Endodermal cell (in vitro differentiated cells): ENCODE results near the gene COMMD6. TPM values are rescaled to one million over a fixed set of nuclear protein-coding genes. Genes with fewer than 3 reads are reported as not detected.

Experiments used
- DNase-seq: peaks from one replicate; pipeline ENCODE4 v3.0.0-alpha.2; 2017
- H3K27ac ChIP-seq: 2 replicates; pipeline ENCODE4 v1.5.1; 2013; ENCODE audit warnings: mild to moderate bottlenecking, low read depth, low read length, moderate library complexity
- H3K27me3 ChIP-seq: 2 replicates; pipeline ENCODE4 v1.6.1; 2013; ENCODE audit warnings: mild to moderate bottlenecking, low read length, moderate library complexity; ENCODE audit not compliant: insufficient read depth, control insufficient read depth, poor library complexity, severe bottlenecking
- H3K36me3 ChIP-seq: 2 replicates; pipeline ENCODE4 v1.7.0; 2013; ENCODE audit warnings: mild to moderate bottlenecking, low read length, moderate library complexity; ENCODE audit not compliant: control insufficient read depth, insufficient read depth
- H3K4me1 ChIP-seq: one replicate; pipeline ENCODE4 v1.7.0; 2013; ENCODE audit warnings: low read length; ENCODE audit not compliant: control insufficient read depth, insufficient read depth
- H3K4me3 ChIP-seq: 2 replicates; pipeline ENCODE4 v1.5.1; 2013; ENCODE audit warnings: mild to moderate bottlenecking, low read length, moderate library complexity
- H3K9ac ChIP-seq: 2 replicates; pipeline ENCODE4 v1.6.1; 2013; ENCODE audit warnings: mild to moderate bottlenecking, low read length, moderate library complexity; ENCODE audit not compliant: poor library complexity, severe bottlenecking; ENCODE audit errors: extremely low read depth
- H3K9me3 ChIP-seq: 2 replicates; pipeline ENCODE4 v1.6.1; 2013; ENCODE audit warnings: mild to moderate bottlenecking, low read length, moderate library complexity; ENCODE audit not compliant: control insufficient read depth
- H3K27ac Mint-ChIP-seq: 2 replicates; pipeline ENCODE4 v1.8.0; 2020; ENCODE audit warnings: mixed read lengths
- H3K27me3 Mint-ChIP-seq: 2 replicates; pipeline ENCODE4 v1.8.0; 2021; ENCODE audit warnings: mild to moderate bottlenecking, mixed read lengths; ENCODE audit not compliant: insufficient read depth
- H3K36me3 Mint-ChIP-seq: 2 replicates; pipeline ENCODE4 v1.8.0; 2020; ENCODE audit warnings: low read depth, mixed read lengths
- H3K4me1 Mint-ChIP-seq: 2 replicates; pipeline ENCODE4 v1.8.0; 2020; ENCODE audit warnings: mixed read lengths
- H3K4me3 Mint-ChIP-seq: 2 replicates; pipeline ENCODE4 v1.8.0; 2020; ENCODE audit warnings: mild to moderate bottlenecking, moderate library complexity, mixed read lengths
- H3K9me3 Mint-ChIP-seq: 2 replicates; pipeline ENCODE4 v1.8.0; 2020; ENCODE audit warnings: mild to moderate bottlenecking, mixed read lengths
- WGBS, 2 experiments: methylation state at CpG; one replicate each; pipeline versions ENCODE4 v1.1.5 to v1.1.7; 2013; ENCODE audit warnings: missing lambda C conversion rate in 2 of 2, mixed read lengths in 1 of 2; ENCODE audit not compliant: insufficient coverage in 1 of 2, insufficient read length in 1 of 2; 5-methylcytosine and 5-hydroxymethylcytosine counted together
- total RNA-seq, 2 donors: library from RNA; stranded (reverse); fragmentation: NEBNext Ultra II Directional in 1 of 2; extraction: Animal tissue kit (Norgen Biotek cat#: 25700) in 1 of 2; gene quantifications; 2 replicates in 1 of 2; 3 replicates in 1 of 2; pipeline ENCODE4 v1.2.1, GENCODE V29; 2021
- TF ChIP-seq, protein P1 (sequence below): fragments of 200-600 bp; sonication (generic); conservative IDR thresholded peaks from 2 replicates; pipeline ENCODE4 v1.5.0; 2021; ENCODE audit warnings: antibody characterized with exemption, mild to moderate bottlenecking

COMMD6 gene
- total RNA-seq, 2 donors from 2014 or later, result 119 to 128 TPM

DNA sequence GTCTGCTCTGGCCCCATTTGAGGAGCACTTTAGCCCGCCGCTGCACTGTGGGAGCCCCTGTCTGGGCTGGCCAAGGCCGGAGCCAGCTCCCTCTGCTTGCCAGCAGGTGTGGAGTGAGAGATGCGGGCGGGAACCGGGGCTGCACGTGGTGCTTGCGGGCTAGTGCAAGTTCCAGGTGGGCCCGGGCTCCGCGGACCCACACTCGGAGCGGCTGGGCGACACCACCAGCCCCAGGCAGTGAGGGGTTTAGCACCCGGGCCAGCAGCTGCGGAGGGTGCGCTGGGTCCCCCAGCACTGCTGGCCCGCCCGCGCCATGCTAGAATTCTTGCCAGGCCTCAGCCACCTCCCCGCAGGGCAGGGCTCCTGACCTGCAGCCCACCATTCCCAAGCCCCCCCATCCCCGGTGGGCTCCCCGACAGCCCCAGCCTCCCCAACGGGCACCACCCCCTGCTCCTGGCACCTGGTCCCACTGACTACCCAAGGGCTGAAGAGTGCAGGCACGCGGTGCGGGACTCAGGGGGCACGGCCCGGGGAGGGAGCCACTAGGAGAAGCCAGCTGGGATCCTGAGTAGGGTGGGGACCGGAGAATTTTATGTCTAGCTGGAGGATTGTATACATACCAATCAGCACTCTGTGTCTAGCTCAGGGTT, 19.1 kb downstream of the COMMD6 start:
- H3K27ac Mint-ChIP-seq, result no peak overlapping the region

DNA sequence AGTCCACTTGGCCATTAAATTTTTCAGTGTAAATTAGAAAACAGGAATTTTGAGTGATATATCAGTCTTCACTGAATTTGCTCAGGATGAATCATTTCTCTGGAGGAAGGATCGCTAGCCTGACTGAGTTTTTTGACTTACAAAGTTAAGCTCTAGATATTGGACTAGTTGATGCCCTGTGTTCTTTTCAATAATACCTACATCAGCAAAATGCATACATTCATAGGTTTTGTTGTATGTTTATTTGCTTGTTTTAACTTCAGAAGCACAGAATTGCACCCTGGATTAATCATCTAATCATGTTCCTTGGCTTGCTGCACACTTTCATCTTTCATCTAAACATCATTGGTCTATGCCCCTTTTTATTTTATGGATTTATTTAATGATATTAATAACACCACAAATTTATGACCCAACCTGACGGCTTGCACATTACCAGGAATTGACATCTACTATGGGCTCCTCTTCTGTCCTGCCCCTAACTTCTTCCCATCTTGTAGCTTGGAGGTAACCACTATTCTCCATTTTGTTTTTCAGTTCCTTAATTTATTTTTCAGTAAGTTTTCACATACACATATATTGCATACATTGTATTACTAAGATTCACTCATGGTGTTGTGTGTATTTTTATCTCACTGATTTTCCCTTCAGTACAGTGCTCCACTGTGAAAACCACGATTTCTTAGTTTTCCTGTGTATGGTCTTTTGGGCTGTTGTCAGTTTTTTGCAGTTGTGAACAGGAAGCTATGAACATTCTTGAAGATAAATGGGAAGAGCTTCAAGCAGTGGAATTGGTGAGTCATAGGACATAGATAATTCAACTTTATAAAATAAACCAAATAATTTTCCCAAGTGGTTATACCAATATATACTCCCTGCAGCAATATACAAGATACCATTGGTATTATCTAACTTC, 23.3 kb downstream of the COMMD6 start:
- H3K36me3 Mint-ChIP-seq, result no peaks in the 10 kb centered on the region
- no peak overlapping the region for H3K4me3 ChIP-seq
- no peaks in the 10 kb centered on the region for H3K4me1 Mint-ChIP-seq
- DNase-seq, result no peak
- no peak overlapping the region for H3K27ac ChIP-seq
- no peaks in the 10 kb centered on the region for H3K9me3 ChIP-seq
- H3K27me3 Mint-ChIP-seq, result peaks cover 5% of the 10 kb centered on the region
- no peak overlapping the region for H3K4me3 Mint-ChIP-seq
- WGBS, 2 experiments, result 91 to 100% methylated on average over 1 to 3 of the region's 3 CpGs
- H3K27me3 ChIP-seq, result no peaks in the 10 kb centered on the region
- H3K9ac ChIP-seq, result no peak overlapping the region
- H3K36me3 ChIP-seq, result no peaks in the 10 kb centered on the region
- no peak overlapping the region for H3K27ac Mint-ChIP-seq
- H3K9me3 Mint-ChIP-seq, result peaks cover 12% of the 10 kb centered on the region
- TF ChIP-seq, protein P1, sequence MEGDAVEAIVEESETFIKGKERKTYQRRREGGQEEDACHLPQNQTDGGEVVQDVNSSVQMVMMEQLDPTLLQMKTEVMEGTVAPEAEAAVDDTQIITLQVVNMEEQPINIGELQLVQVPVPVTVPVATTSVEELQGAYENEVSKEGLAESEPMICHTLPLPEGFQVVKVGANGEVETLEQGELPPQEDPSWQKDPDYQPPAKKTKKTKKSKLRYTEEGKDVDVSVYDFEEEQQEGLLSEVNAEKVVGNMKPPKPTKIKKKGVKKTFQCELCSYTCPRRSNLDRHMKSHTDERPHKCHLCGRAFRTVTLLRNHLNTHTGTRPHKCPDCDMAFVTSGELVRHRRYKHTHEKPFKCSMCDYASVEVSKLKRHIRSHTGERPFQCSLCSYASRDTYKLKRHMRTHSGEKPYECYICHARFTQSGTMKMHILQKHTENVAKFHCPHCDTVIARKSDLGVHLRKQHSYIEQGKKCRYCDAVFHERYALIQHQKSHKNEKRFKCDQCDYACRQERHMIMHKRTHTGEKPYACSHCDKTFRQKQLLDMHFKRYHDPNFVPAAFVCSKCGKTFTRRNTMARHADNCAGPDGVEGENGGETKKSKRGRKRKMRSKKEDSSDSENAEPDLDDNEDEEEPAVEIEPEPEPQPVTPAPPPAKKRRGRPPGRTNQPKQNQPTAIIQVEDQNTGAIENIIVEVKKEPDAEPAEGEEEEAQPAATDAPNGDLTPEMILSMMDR, result no peak
- H3K4me1 ChIP-seq, result no peaks in the 10 kb centered on the region

More for the DNA sequence above, 19.1 kb downstream of the COMMD6 start:
- Histone ChIP-seq H3K27ac (no peak overlapping the region), H3K27me3 (no peaks in the 10 kb centered on the region), H3K9ac (no peak overlapping the region), H3K36me3 (no peaks in the 10 kb centered on the region), H3K4me3 (no peak overlapping the region), H3K9me3 (no peaks in the 10 kb centered on the region), H3K4me1 (no peaks in the 10 kb centered on the region)
- WGBS, 2 experiments, result 95 to 98% methylated on average over 11 to 30 of the region's 30 CpGs
- no peaks in the 10 kb centered on the region for H3K36me3 Mint-ChIP-seq
- H3K9me3 Mint-ChIP-seq, result peaks cover 36% of the 10 kb centered on the region
- no peak for DNase-seq
- TF ChIP-seq, protein P1, result no peak
- H3K4me1 Mint-ChIP-seq, result no peaks in the 10 kb centered on the region
- H3K4me3 Mint-ChIP-seq, result no peak overlapping the region
- H3K27me3 Mint-ChIP-seq, result peaks cover under 1% of the 10 kb centered on the region

DNA sequence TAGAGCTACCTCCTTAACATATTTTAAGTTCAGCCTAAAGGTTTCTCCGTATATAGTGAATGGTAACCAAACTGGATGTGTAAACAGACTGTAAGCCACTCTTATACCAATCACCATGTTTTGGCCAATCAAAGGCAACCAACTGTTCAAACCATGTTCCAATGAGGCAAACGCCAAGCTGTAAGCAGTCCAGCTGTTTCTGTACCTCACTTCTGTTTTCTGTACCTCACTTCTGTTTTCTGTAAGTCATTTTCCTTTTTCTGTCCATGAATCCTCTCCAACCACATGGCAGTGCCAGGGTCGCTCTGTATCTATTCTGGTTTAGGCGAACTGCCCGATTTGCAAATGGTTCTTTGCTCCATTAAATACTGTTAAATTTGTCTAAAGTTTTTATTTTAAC, 24.4 kb downstream of the COMMD6 start:
- peaks cover 6% of the 10 kb centered on the region for H3K9me3 Mint-ChIP-seq
- Histone ChIP-seq H3K4me3 (no peak overlapping the region), H3K4me1 (no peaks in the 10 kb centered on the region), H3K9me3 (no peaks in the 10 kb centered on the region), H3K27ac (no peak overlapping the region), H3K36me3 (no peaks in the 10 kb centered on the region), H3K27me3 (no peaks in the 10 kb centered on the region), H3K9ac (no peak overlapping the region)
- H3K27me3 Mint-ChIP-seq, result peaks cover 5% of the 10 kb centered on the region
- WGBS, 2 experiments, result 90 to 95% methylated on average over 1 to 5 of the region's 5 CpGs
- TF ChIP-seq, protein P1, result no peak
- H3K36me3 Mint-ChIP-seq, result no peaks in the 10 kb centered on the region
- no peak overlapping the region for H3K4me3 Mint-ChIP-seq
- H3K4me1 Mint-ChIP-seq, result no peaks in the 10 kb centered on the region
- DNase-seq, result no peak
- no peak overlapping the region for H3K27ac Mint-ChIP-seq
